Stimulated activated CD4-positive, alpha-beta T cell treated with anti-CD3 and anti-CD28 coated beads, TNF-alpha, amount 100 ng/mL, for 48 hours (primary cell): ENCODE measurements around the gene AXIN1.
A peak's percentile ranks its signal among the peaks of the same experiment; 100 is the strongest.
"Not testable (repeated sequence)": the region's sequence is repeated elsewhere in the genome, so short reads cannot be mapped to it uniquely, and the experiment has no call there.

Experiments used
- DNase-seq, 3 donors: peaks; one replicate each; pipeline ENCODE4 v3.0.0-alpha.2; 2020; ENCODE audit warnings: low read depth in 3 of 3

Gene AXIN1, protein sequence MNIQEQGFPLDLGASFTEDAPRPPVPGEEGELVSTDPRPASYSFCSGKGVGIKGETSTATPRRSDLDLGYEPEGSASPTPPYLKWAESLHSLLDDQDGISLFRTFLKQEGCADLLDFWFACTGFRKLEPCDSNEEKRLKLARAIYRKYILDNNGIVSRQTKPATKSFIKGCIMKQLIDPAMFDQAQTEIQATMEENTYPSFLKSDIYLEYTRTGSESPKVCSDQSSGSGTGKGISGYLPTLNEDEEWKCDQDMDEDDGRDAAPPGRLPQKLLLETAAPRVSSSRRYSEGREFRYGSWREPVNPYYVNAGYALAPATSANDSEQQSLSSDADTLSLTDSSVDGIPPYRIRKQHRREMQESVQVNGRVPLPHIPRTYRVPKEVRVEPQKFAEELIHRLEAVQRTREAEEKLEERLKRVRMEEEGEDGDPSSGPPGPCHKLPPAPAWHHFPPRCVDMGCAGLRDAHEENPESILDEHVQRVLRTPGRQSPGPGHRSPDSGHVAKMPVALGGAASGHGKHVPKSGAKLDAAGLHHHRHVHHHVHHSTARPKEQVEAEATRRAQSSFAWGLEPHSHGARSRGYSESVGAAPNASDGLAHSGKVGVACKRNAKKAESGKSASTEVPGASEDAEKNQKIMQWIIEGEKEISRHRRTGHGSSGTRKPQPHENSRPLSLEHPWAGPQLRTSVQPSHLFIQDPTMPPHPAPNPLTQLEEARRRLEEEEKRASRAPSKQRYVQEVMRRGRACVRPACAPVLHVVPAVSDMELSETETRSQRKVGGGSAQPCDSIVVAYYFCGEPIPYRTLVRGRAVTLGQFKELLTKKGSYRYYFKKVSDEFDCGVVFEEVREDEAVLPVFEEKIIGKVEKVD

GRCh38 chr16:352547-353403 lies at the start of gene AXIN1:
TSS of gene AXIN1 (minus strand) at chr16:352723. CDS start at chr16:347025, 5,698 bp downstream.
- peak; percentile 100 for DNase-seq

- peak; percentile 93 to 100 (median 99) for DNase-seq
Measured at GRCh38 chr16:401468-402348, 49.2 kb upstream of the AXIN1 start, which contains the start of gene DECR2. TSS of gene DECR2 (plus strand) at chr16:401885. CDS start at chr16:401964, 79 bp downstream.

DNA sequence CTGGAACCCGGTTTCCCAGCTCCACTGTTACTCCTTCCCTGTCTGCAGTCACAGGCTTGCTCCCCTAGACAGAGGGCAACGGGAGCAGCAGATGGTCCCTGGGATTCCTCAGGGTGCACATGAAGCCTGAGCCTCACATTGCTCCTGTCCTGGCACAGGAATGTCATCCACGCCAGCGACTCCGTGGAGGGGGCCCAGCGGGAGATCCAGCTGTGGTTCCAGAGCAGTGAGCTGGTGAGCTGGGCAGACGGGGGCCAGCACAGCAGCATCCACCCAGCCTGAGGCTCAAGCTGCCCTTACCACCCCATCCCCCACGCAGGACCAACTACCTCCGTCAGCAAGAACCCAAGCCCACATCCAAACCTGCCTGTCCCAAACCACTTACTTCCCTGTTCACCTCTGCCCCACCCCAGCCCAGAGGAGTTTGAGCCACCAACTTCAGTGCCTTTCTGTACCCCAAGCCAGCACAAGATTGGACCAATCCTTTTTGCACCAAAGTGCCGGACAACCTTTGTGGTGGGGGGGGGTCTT lies 47.6 kb upstream of the AXIN1 start:
- no peak for DNase-seq

DNA sequence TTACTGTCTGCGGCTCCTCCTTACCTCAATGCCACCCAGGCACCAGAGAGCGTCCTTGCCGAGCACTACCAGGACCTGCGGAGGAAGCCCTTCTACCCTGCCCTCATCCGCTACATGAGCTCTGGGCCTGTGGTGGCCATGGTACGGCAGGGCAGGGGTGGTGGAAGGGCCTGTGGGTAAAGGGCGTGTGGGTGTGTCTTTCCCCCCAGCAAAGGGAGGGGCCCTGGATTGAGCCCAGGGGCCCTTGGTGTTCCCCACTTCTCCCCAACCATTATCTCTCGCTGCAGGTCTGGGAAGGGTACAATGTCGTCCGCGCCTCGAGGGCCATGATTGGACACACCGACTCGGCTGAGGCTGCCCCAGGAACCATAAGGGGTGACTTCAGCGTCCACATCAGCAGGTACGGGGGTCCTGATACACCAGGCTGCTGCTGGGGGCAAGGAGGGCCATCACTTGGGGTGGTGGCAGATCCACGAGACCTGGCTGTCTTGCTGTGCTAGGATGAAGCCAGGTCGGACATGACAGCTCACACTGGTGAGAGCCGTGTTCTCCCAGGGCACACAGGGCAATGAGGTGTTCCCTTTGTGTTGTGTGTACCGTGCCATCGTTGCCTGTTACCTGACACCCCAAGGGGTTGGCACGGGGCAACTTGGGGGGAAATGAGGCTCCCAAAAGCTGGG lies 47.0 kb upstream of the AXIN1 start:
- DNase-seq = no peak

DNA sequence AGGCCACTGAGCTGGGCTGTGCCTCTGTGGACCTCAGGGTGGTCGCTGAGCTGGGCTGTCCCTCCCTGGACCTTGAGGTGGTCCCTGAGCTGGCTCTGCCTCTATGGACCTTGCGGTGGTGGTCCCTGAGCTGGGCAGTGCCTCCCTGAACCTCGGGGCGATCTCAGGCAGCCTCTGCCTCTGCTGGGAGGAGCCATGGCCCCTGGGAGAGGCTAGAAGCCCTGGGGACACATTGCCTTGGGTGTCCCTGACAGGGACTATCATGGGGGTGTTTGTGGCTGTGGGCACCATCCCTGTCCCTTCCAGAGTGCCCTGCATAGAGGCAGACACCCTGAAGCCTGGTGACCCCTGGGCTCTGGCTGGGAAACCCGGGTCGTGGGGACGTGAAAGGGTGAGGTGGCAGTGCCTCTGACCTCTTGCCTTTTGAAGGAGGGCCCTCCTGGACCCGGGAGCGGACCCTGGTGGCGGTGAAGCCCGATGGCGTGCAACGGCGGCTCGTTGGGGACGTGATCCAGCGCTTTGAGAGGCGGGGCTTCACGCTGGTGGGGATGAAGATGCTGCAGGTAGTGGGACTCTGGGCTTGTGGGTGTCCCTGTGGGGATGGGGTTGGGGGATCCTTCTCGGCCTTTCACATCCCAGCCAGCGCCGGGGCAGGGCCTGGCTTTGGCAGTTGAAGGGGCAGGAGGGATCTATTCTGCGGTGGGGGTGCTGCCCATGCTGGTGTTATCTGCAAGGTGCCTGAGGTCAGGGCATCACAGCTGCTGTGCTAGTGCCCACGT lies 46.2 kb upstream of the AXIN1 start:
- no peak for DNase-seq

DNA sequence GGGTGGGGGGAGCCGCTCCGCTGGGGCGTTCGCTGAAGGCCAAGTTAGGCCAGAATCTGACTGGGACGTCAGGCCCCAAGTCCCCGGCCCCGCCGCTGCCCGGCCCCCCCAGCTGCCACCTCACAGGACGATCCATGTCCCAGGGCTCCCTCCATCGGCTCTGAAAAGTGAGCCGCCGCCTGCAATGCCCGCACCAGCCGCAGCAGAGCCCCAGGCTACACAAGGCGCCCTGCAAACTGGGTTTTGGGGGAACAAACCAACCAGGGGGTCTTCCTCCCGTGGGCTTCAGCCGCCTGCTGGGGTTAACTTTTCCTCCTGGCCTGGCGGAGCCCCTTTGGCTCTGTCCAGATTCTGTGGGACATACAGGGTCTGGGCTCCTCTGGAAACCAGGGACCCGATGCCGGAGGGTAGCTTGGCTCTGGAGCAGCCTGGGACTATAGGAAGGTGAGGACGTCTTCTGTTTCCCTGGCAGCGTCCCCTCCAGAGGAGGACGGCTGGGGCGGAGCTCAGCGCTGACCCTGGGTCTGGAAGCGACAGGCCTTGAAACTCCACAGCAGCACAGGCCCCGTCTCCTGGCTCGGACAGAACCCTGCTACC lies 45.3 kb upstream of the AXIN1 start:
- DNase-seq = peak in 1 of 3 donors; percentile 24

- no peak for DNase-seq
Measured at GRCh38 chr16:397135-397661, 44.7 kb upstream of the AXIN1 start, which contains the start of gene NME4. TSS of gene NME4 (plus strand) at chr16:397199. CDS start at chr16:397223, 24 bp downstream.

- no peak for DNase-seq
Measured at GRCh38 chr16:396605-397004, 44.1 kb upstream of the AXIN1 start.

- DNase-seq = no peak
Measured at GRCh38 chr16:396199-396598, 43.7 kb upstream of the AXIN1 start.

GRCh38 chr16:392450-393030 lies 40.0 kb upstream of the AXIN1 start:
- no peak for DNase-seq

DNA sequence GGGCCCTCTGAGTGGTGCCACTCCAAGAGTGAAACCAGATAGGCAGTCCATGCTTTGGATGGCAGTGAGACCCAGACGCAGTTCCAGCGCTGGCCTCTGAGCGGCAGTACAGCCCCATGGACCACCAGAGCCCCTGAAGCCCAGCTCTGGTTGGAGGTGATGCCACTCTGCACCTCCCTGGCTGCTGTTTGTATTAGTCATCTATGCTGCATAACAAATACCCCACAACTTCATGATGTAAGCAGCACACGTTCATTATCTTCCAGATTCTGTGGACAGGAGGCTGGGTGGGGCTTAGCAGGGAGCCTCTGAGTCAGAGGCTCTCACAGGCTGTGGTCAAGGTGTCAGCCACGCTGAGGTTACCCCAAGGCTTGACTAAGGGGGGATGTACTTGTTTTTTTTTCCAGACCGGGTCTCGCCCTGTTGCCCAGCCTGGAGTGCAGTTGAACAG lies 39.4 kb upstream of the AXIN1 start:
- peak; percentile 65 to 81 (median 70) for DNase-seq

- DNase-seq = no peak
Measured at GRCh38 chr16:389352-389751, 36.8 kb upstream of the AXIN1 start.

DNA sequence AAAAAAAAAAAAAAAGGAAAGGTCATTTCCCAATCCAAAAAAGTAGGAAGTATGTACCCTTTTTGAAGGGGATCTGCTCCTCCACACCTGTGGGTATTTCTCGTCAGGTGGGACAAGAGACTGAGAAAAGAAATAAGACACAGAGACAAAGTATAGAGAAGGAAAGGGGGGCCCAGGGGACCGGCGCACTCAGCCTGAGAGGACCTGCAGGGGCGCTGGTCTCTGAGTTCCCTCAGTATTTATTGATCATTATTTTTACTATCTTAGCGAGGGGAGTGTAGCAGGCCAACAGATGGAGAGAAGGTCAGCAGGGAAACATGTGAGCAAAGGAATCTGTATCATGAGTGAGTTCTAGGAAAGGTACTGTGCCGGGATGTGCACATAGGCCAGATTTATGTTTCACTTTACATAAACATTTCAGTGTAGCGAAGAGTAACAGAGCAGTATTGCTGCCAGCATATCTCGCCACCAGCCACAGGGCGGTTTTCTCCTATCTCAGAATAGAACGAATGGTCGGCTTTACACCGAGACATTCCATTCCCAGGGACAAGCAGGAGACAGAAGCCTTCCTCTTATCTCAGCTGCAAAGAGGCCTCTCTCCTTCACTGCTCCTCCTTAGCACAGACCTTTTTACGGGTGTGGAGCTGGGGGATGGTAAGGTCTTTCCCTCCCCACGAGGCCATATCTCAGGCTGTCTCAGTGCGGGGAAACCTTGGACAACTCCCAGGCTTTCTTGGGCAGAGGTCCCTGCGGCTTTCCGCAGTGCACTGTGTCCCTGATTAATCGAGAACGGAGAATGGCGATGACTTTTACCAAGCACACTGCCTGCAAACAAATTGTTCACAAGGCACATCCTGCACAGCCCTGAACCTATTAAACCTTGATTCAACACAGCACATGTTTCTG lies 35.5 kb upstream of the AXIN1 start:
- DNase-seq = not testable (repeated sequence)

DNA sequence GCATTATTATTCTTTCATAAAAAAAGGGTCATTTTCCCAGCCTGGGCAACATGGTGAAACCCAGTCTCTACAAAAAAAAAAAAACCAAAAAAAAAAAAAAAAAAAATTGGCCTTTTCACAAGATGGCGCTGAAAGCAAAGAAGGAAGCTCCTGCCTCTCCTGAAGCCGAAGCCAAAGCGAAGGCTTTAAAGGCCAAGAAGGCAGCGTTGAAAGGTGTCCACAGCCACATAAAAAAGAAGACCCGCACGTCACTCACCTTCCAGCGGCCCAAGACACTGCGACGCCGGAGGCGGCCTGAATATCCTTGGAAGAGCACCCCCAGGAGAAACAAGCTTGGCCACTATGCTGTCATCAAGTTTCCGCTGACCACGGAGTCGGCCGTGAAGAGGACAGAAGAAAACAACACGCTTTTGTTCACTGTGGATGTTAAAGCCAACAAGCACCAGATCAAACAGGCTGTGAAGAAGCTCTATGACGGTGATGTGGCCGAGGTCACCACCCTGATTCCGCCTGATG lies 34.2 kb upstream of the AXIN1 start:
- no peak for DNase-seq

GRCh38 chr16:383326-384051 lies 31.0 kb upstream of the AXIN1 start:
- DNase-seq = peak in 1 of 3 donors; percentile 24
